ENCODE data around the gene NEUROG1.

GRCh38 chr5:135487037-135487395, 48.7 kb downstream of the NEUROG1 start:
- TF ChIP-seq CTCF (IDR thresholded peaks at IDR 0.05) (no peak), POLR2A (IDR thresholded peaks at IDR 0.05) (no peak)
